K562 (cell line): ENCODE measurements around the gene TRIP12. TPM values are rescaled to one million over a fixed set of nuclear protein-coding genes. Genes with fewer than 3 reads are reported as not detected.
"Not testable (repeated sequence)": the region's sequence is repeated elsewhere in the genome, so short reads cannot be mapped to it uniquely, and the experiment has no call there.

Experiments
- ATAC-seq: fragments of 200-7000 bp; cut with Tn5 transposase; 3 replicates; pipeline ENCODE4 v1.9.1; 2020; ENCODE audit warnings: moderate library complexity
- BruUV-seq: library from RNA; stranded (reverse); fragments of 400-500 nt; replicated peaks from 2 replicates; lab custom pipeline; 2021; lab: Mats Ljungman, UMichigan
- CTCF ChIA-PET: fragments of 300-600 bp; formaldehyde crosslinking; extraction: SDS; loops from one replicate; lab custom pipeline; 2021; ENCODE audit warnings: low intra/inter-chr PET ratio; lab: Yijun Ruan, JAX
- POLR2A ChIA-PET: fragments of 300-600, 350-650 bp; sonication (Branson Sonifier 250); formaldehyde crosslinking; extraction: SDS; loops from one replicate; lab custom pipeline; 2021; ENCODE audit warnings: antibody characterized with exemption, inconsistent platforms; lab: Yijun Ruan, JAX
- DNase-seq, 4 experiments: peaks; one replicate each; pipeline versions ENCODE4 v3.0.0 to v3.0.0-alpha.2; 2011 to 2018; ENCODE audit warnings: low spot score in 3 of 4, mixed read lengths in 3 of 4; ENCODE audit errors: extremely low read depth in 1 of 4
- FAIRE-seq: peaks from 2 replicates; lab custom pipeline; 2011; peaks lifted over from hg19 to GRCh38; lab: Jason Lieb, UNC
- H2AFZ ChIP-seq: 2 replicates; pipeline ENCODE4 v1.6.0; 2011; ENCODE audit warnings: low read depth, low read length, control low read depth, inconsistent platforms
- H3K27ac ChIP-seq: fragments of 200-600 bp; 3 replicates; pipeline ENCODE4 v1.8.0; 2011; ENCODE audit warnings: low read depth, mild to moderate bottlenecking, control low read depth, inconsistent platforms, low read length, moderate library complexity, mixed read lengths; ENCODE audit errors: extremely low read depth
- H3K27me3 ChIP-seq, 2 experiments: fragments of 300-600 bp in 1 of 2; 2 replicates in 1 of 2; 3 replicates in 1 of 2; pipeline versions ENCODE4 v1.6.0 to v1.8.0; 2011; ENCODE audit warnings: inconsistent platforms in 2 of 2, low read length in 2 of 2, mild to moderate bottlenecking in 1 of 2, mixed read lengths in 1 of 2, moderate library complexity in 1 of 2; ENCODE audit not compliant: control insufficient read depth in 2 of 2, insufficient read depth in 2 of 2
- H3K36me3 ChIP-seq: fragments of 300-600 bp; 3 replicates; pipeline ENCODE4 v1.8.0; 2011; ENCODE audit warnings: mild to moderate bottlenecking, low read length, inconsistent platforms; ENCODE audit not compliant: control insufficient read depth, insufficient read depth
- H3K4me1 ChIP-seq, 2 experiments: fragments of 200-600 bp in 1 of 2; replicated peaks in 1 of 2; 2 replicates in 1 of 2; 3 replicates in 1 of 2; pipeline versions ENCODE4 v1.5.1 to v1.8.0; 2011; ENCODE audit warnings: inconsistent platforms in 2 of 2, low read length in 2 of 2, mild to moderate bottlenecking in 1 of 2, mixed read lengths in 1 of 2, moderate library complexity in 1 of 2; ENCODE audit not compliant: control insufficient read depth in 2 of 2, insufficient read depth in 2 of 2
- H3K4me2 ChIP-seq: 2 replicates; pipeline ENCODE4 v1.6.1; 2011; ENCODE audit warnings: low read length, control low read depth, inconsistent platforms, mixed read lengths; ENCODE audit not compliant: insufficient read depth
- H3K4me3 ChIP-seq: fragments of 200-600 bp; sonication (generic), shearing (Covaris generic); 2 replicates; pipeline ENCODE4 v1.5.1; 2016; ENCODE audit warnings: control low read depth, inconsistent platforms
- H3K79me2 ChIP-seq: fragments of 200-600 bp; 3 replicates; pipeline ENCODE4 v1.8.0; 2011; ENCODE audit warnings: low read length, inconsistent platforms; ENCODE audit not compliant: control insufficient read depth, insufficient read depth
- H3K9ac ChIP-seq, 2 experiments: 2 replicates each; pipeline versions ENCODE4 v1.6.0 to v1.6.1; 2011; ENCODE audit warnings: low read depth in 2 of 2, low read length in 2 of 2, control low read depth in 1 of 2, inconsistent platforms in 1 of 2, mild to moderate bottlenecking in 1 of 2, mixed read lengths in 1 of 2; ENCODE audit not compliant: insufficient read depth in 1 of 2
- H3K9me1 ChIP-seq: one replicate; pipeline ENCODE4 v1.6.0; 2011; ENCODE audit warnings: inconsistent platforms, mild to moderate bottlenecking, low read length, moderate library complexity; ENCODE audit not compliant: control insufficient read depth, insufficient read depth
- H3K9me3 ChIP-seq: replicated peaks from 2 replicates; pipeline ENCODE4 v1.5.1; 2011; ENCODE audit warnings: low read depth, low read length, inconsistent platforms; ENCODE audit not compliant: control insufficient read depth, insufficient read depth
- H4K20me1 ChIP-seq: replicated peaks from 2 replicates; pipeline ENCODE4 v1.6.1; 2011; ENCODE audit warnings: low read length, inconsistent platforms, mixed read lengths; ENCODE audit not compliant: control insufficient read depth, insufficient read depth
- CREB3 ChIP-seq: fragments of 450-650 bp; conservative IDR thresholded peaks from 2 replicates; pipeline ENCODE4 v1.6.1; 2016; ENCODE audit warnings: missing genetic modification characterization, low read depth, mild to moderate bottlenecking, missing compliant biosample characterization, moderate library complexity
- FOXK2 ChIP-seq, 2 experiments: fragments of 450-650 bp; IDR thresholded peaks in 1 of 2; conservative IDR thresholded peaks in 1 of 2; 2 replicates each; pipeline ENCODE4 v1.6.1; 2016; ENCODE audit warnings: low read depth in 2 of 2, mild to moderate bottlenecking in 1 of 2
- GATAD2A ChIP-seq: fragments of 450-650 bp; IDR thresholded peaks from 2 replicates; pipeline ENCODE4 v1.6.1; 2017
- HMGXB4 ChIP-seq: sonication (generic); formaldehyde crosslinking; IDR thresholded peaks from 2 replicates; pipeline ENCODE4 v1.8.1; 2023; ENCODE audit warnings: mild to moderate bottlenecking, missing genetic modification reagents
- KAT2B ChIP-seq: IDR thresholded peaks from one replicate; pipeline ENCODE4 v1.6.1; 2012; ENCODE audit warnings: low read depth, mild to moderate bottlenecking, control low read depth, inconsistent platforms, low read length, moderate library complexity
- MTF1 ChIP-seq: fragments of 250-450 bp; sonication (Bioruptor Pico); IDR thresholded peaks from 2 replicates; pipeline ENCODE4 v1.9.0; 2021; ENCODE audit warnings: moderate library complexity, mild to moderate bottlenecking, inconsistent platforms, borderline replicate concordance
- PHB ChIP-seq: fragments of 250-450 bp; sonication (Bioruptor Pico); IDR thresholded peaks from 2 replicates; pipeline ENCODE4 v1.5.0; 2021
- RCOR1 ChIP-seq, 2 experiments: IDR thresholded peaks; 2 replicates each; pipeline ENCODE4 v1.6.1; 2012; ENCODE audit warnings: low read depth in 2 of 2, low read length in 2 of 2, borderline replicate concordance in 1 of 2, improper control_type of control experiment in 1 of 2
- SAFB ChIP-seq: fragments of 200-400 bp; formaldehyde crosslinking; IDR thresholded peaks from 2 replicates; pipeline ENCODE4 v1.6.1; 2017; ENCODE audit warnings: low read depth, low read length, borderline replicate concordance
- VEZF1 ChIP-seq: fragments of 200-800 bp; sonication (Bioruptor generic); IDR thresholded peaks from 2 replicates; pipeline ENCODE4 v1.6.1; 2017; ENCODE audit warnings: missing genetic modification characterization, missing compliant biosample characterization
- ZNF408 ChIP-seq: fragments of 250-450 bp; sonication (Bioruptor Pico); IDR thresholded peaks from 2 replicates; pipeline ENCODE4 v1.4.0; 2020; ENCODE audit warnings: low read depth, mild to moderate bottlenecking, moderate library complexity
- whole genome bisulfite sequencing: fragments of 100-300 bp; shearing (Covaris generic); methylation state at CpG from one replicate; pipeline ENCODE4 v1.1.6; 2016; ENCODE audit warnings: low coverage, mixed read lengths; ENCODE audit not compliant: insufficient coverage; ENCODE audit errors: missing lambda C conversion rate; 5-methylcytosine and 5-hydroxymethylcytosine counted together
- in situ Hi-C: fragments of 300-500 bp; cut with MboI; formaldehyde crosslinking; loops from 4 replicates; pipeline ENCODE4 v1.15.0; 2018; ENCODE audit warnings: inconsistent platforms, mixed read lengths
- intact Hi-C: fragments of 100-400 bp; cut with micrococcal nuclease; formaldehyde crosslinking; loops from 2 replicates; pipeline ENCODE4 v1.14.2; 2022
- polyA plus RNA-seq, 8 experiments: library from polyadenylated mRNA; depleted of rRNA in 4 of 8; stranded (reverse) in 5 of 8; unstranded in 3 of 8; fragments of >200 nt; fragmentation: Nextera tagmentation in 2 of 8; fragmentation: Illumina TruSeq in 1 of 8; extraction: Ambion mirVana in 2 of 8; extraction: Trizol in 1 of 8; gene quantifications; 2 replicates each; pipeline versions ENCODE4 v1.2.1 to v1.2.3, GENCODE V29; 2011 to 2014; ENCODE audit warnings: inconsistent platforms in 1 of 8, missing spikeins in 1 of 8
- total RNA-seq, 7 experiments: library from RNA; depleted of rRNA in 6 of 7; stranded (reverse); fragments of >200 nt in 6 of 7; fragmentation: Illumina TruSeq in 2 of 7; extraction: Trizol in 2 of 7; gene quantifications; 2 replicates each; pipeline versions ENCODE4 v1.2.1 to v1.2.3, GENCODE V29; 2011 to 2021; ENCODE audit warnings: low replicate concordance in 1 of 7

TRIP12 gene
- total and polyA plus RNA-seq, 9 of the 15 experiments (the other 6 are each of a cell fraction or from before 2014, with no cell fraction given) = 15.2 to 131 (median 80.1) TPM

- no peak for TF ChIP-seq SAFB
- no peak for TF ChIP-seq HMGXB4 (CRISPR knock-in tag)
- TF ChIP-seq VEZF1 (CRISPR knock-in tag) = no peak
- TF ChIP-seq FOXK2 (conservative IDR thresholded peaks at IDR 0.05 in 1 of 2, IDR thresholded peaks at IDR 0.05 in 1 of 2; ENCODE audit: low read depth in 2 of 2) = no peak
- no peak for TF ChIP-seq ZNF408
- TF ChIP-seq GATAD2A = no peak
- TF ChIP-seq RCOR1 (IDR thresholded peaks at IDR 0.05; ENCODE audit: borderline replicate concordance in 1 of 2, low read depth in 2 of 2, low read length in 2 of 2) = no peak
- no peak for TF ChIP-seq PHB (CRISPR knock-in tag)
- no peak for TF ChIP-seq CREB3 (tag)
- no peak for TF ChIP-seq KAT2B
- no peak for TF ChIP-seq MTF1 (CRISPR knock-in tag)
- Histone ChIP-seq H3K9me1 (no peaks in the 10 kb centered on the region), H2AFZ (no peak overlapping the region), H3K36me3 (no peaks in the 10 kb centered on the region), H3K9ac (no peak overlapping the region), H3K4me3 (no peak overlapping the region), H3K9me3 (no peaks in the 10 kb centered on the region), H3K4me2 (no peak overlapping the region), H3K4me1 (peaks cover 0 to 9% of the 10 kb centered on the region in 2 experiments; a peak in 2 of 5 replicates), H3K27ac (no peak overlapping the region), H3K27me3 (no peaks in the 10 kb centered on the region), H4K20me1 (no peaks in the 10 kb centered on the region), H3K79me2 (peaks cover 14% of the 10 kb centered on the region)
- in situ Hi-C loops = no loop called here
- CTCF ChIA-PET = no interaction called here
- ATAC-seq = no peak
- no TSS peak for BruUV-seq
- intact Hi-C loops = no loop called here
- FAIRE-seq = no peak
- DNase-seq = no peak
- POLR2A ChIA-PET = no interaction called here
Observed at GRCh38 chr2:229925201-229925600, 3.4 kb upstream of the TRIP12 start.

- FAIRE-seq, H3K9me1 ChIP-seq, H3K4me2 ChIP-seq, H3K4me3 ChIP-seq, H3K9ac ChIP-seq, H2AFZ ChIP-seq, CTCF ChIA-PET, H3K9me3 ChIP-seq, ATAC-seq, H3K27me3 ChIP-seq, POLR2A ChIA-PET, in situ Hi-C loops, H3K4me1 ChIP-seq, DNase-seq, H3K27ac ChIP-seq, BruUV-seq, H3K36me3 ChIP-seq, H4K20me1 ChIP-seq: not testable (repeated sequence)
- 87% methylated on average over 3 of the region's 10 CpGs for WGBS
- intact Hi-C loops = loop anchor here (5.0 kb wide), 2 partner anchors 48 to 72 kb away; no protein-coding TSS in a partner anchor
- H3K79me2 ChIP-seq = peaks cover 20% of the 10 kb centered on the region
Observed at GRCh38 chr2:229924541-229924940, 2.7 kb upstream of the TRIP12 start.
